ENCODE measurements around the gene CARTPT. TPM values are rescaled to one million over a fixed set of nuclear protein-coding genes. Genes with fewer than 3 reads are reported as not detected.

CARTPT gene
- total RNA-seq, 1 experiment from 2014 or later: not detected

DNA sequence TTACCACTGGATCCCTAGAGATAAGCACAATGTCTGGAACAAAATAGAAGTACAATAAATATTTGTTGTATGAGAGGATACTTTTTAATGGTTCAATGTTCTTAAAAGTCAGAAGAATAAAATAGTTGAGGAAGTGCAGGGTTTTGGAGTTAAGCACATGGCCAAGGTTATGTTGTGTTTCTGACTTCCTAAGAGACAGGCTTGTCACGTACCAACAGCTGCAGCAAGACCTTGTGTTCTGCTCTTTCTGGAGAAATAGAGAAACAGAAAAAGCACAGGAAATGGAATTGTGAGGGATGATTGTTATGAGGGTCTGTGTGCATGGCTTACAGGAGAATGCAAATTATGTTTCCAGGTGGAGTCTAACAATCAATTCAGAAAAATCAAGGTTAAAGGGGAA lies 12.9 kb downstream of the CARTPT start:
- H3K4me1 ChIP-seq: no peaks in the 10 kb centered on the region
- Mint-ChIP-seq H3K4me1 (ENCODE audit: low read depth, unreplicated experiment) (no peaks in the 10 kb centered on the region), H3K27ac (ENCODE audit: unreplicated experiment) (no peak overlapping the region), H3K36me3 (ENCODE audit: insufficient read depth, unreplicated experiment) (no peaks in the 10 kb centered on the region), H3K27me3 (ENCODE audit: insufficient read depth, unreplicated experiment) (peaks cover 11% of the 10 kb centered on the region), H3K4me3 (ENCODE audit: unreplicated experiment) (no peak overlapping the region), H3K9me3 (ENCODE audit: unreplicated experiment) (no peaks in the 10 kb centered on the region)
- no peaks in the 10 kb centered on the region for H3K9me3 ChIP-seq
- H3K4me3 ChIP-seq (ENCODE audit: low read depth, low read length): no peak overlapping the region
- POLR2A ChIA-PET: no interaction called here
- CTCF ChIA-PET: no interaction called here
- H3K36me3 ChIP-seq (ENCODE audit: control insufficient read depth, insufficient read depth, low read length): no peaks in the 10 kb centered on the region
- no TSS peak for BruUV-seq (replicated peaks)
- DNase-seq: no peak
- TF ChIP-seq, protein P1, sequence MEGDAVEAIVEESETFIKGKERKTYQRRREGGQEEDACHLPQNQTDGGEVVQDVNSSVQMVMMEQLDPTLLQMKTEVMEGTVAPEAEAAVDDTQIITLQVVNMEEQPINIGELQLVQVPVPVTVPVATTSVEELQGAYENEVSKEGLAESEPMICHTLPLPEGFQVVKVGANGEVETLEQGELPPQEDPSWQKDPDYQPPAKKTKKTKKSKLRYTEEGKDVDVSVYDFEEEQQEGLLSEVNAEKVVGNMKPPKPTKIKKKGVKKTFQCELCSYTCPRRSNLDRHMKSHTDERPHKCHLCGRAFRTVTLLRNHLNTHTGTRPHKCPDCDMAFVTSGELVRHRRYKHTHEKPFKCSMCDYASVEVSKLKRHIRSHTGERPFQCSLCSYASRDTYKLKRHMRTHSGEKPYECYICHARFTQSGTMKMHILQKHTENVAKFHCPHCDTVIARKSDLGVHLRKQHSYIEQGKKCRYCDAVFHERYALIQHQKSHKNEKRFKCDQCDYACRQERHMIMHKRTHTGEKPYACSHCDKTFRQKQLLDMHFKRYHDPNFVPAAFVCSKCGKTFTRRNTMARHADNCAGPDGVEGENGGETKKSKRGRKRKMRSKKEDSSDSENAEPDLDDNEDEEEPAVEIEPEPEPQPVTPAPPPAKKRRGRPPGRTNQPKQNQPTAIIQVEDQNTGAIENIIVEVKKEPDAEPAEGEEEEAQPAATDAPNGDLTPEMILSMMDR (IDR thresholded peaks at IDR 0.05; ENCODE audit: insufficient read depth in 1 of 2, low read depth in 1 of 2, low read length in 1 of 2, severe bottlenecking in 1 of 2, unreplicated experiment in 1 of 2): no peak
- H3K27me3 ChIP-seq (replicated peaks; ENCODE audit: control insufficient read depth, insufficient read depth, low read length): no peaks in the 10 kb centered on the region
- intact Hi-C loops (cut with micrococcal nuclease; ENCODE audit: unreplicated experiment): no loop called here

DNA sequence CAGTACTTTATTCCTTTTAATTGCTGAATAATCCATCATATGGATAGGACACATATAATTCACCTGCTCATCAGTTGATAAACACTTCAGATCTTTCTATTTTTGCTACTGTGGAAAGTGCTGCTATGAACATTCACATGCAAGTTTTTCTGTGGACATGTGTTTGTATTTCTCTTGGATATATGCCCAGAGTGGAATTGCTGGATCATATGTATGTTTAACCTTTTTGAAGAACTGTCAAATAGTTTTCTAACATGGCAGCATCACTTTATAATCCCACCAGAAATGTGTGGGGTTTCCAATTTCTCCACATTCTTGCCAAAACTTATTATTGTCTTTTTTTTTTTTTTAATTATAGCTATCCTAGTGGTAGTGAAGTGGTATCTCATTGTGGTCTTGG lies 15.1 kb downstream of the CARTPT start:
- TF ChIP-seq, protein P1 (IDR thresholded peaks at IDR 0.05; ENCODE audit: insufficient read depth in 1 of 2, low read depth in 1 of 2, low read length in 1 of 2, severe bottlenecking in 1 of 2, unreplicated experiment in 1 of 2): no peak
- no peak overlapping the region for H3K27ac Mint-ChIP-seq (ENCODE audit: unreplicated experiment)
- POLR2A ChIA-PET: no interaction called here
- no peaks in the 10 kb centered on the region for H3K9me3 Mint-ChIP-seq (ENCODE audit: unreplicated experiment)
- BruUV-seq (replicated peaks): no TSS peak
- Histone ChIP-seq H3K4me3 (ENCODE audit: low read depth, low read length) (no peak overlapping the region), H3K27me3 (replicated peaks; ENCODE audit: control insufficient read depth, insufficient read depth, low read length) (no peaks in the 10 kb centered on the region), H3K36me3 (ENCODE audit: control insufficient read depth, insufficient read depth, low read length) (no peaks in the 10 kb centered on the region), H3K9me3 (no peaks in the 10 kb centered on the region), H3K4me1 (no peaks in the 10 kb centered on the region)
- DNase-seq: no peak
- H3K27me3 Mint-ChIP-seq (ENCODE audit: insufficient read depth, unreplicated experiment): peaks cover 6% of the 10 kb centered on the region
- H3K4me1 Mint-ChIP-seq (ENCODE audit: low read depth, unreplicated experiment): no peaks in the 10 kb centered on the region
- CTCF ChIA-PET: interaction anchor here (0.6 kb wide), 1 partner anchor 23 kb away, joined by 4 read pairs; no protein-coding TSS in a partner anchor
- intact Hi-C loops (cut with micrococcal nuclease; ENCODE audit: unreplicated experiment): no loop called here
- no peaks in the 10 kb centered on the region for H3K36me3 Mint-ChIP-seq (ENCODE audit: insufficient read depth, unreplicated experiment)
- no peak overlapping the region for H3K4me3 Mint-ChIP-seq (ENCODE audit: unreplicated experiment)

DNA sequence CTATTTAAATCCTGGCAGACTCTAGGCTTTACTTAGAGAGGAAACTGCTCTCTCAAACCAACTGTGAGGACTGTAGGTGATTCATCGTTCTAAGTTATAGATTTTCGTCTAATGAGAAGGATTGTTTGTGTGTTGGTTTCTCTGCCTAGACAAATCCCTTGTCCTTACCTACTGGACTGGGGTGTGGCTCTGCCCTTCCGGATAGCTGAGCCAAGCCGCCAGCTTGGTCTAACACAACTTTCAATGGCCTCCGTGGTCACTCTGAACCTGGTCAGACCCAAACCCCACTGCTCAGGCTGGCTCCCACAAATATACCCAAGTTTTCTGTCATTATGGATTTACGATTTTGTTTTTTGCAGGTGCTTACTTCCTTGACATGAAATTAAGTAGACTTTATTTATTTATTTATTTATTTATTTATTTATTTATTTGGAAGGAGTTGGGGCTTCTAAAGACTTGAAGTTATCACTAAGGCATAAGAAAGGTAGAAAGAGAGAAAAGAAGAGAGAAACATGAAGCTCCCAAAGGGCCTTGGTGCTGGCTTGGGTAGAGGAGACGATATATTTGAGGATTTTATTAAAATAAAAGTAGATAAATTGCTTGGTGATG lies 19.0 kb downstream of the CARTPT start:
- no peaks in the 10 kb centered on the region for H3K9me3 Mint-ChIP-seq (ENCODE audit: unreplicated experiment)
- H3K27me3 Mint-ChIP-seq (ENCODE audit: insufficient read depth, unreplicated experiment): peaks cover 4% of the 10 kb centered on the region
- Histone ChIP-seq H3K36me3 (ENCODE audit: control insufficient read depth, insufficient read depth, low read length) (no peaks in the 10 kb centered on the region), H3K4me3 (ENCODE audit: low read depth, low read length) (no peak overlapping the region), H3K4me1 (no peaks in the 10 kb centered on the region), H3K27me3 (replicated peaks; ENCODE audit: control insufficient read depth, insufficient read depth, low read length) (no peaks in the 10 kb centered on the region), H3K9me3 (no peaks in the 10 kb centered on the region)
- no peak overlapping the region for H3K27ac Mint-ChIP-seq (ENCODE audit: unreplicated experiment)
- no peaks in the 10 kb centered on the region for H3K4me1 Mint-ChIP-seq (ENCODE audit: low read depth, unreplicated experiment)
- CTCF ChIA-PET: no interaction called here
- BruUV-seq (replicated peaks): no TSS peak
- H3K4me3 Mint-ChIP-seq (ENCODE audit: unreplicated experiment): no peak overlapping the region
- H3K36me3 Mint-ChIP-seq (ENCODE audit: insufficient read depth, unreplicated experiment): no peaks in the 10 kb centered on the region
- POLR2A ChIA-PET: no interaction called here
- DNase-seq: no peak
- intact Hi-C loops (cut with micrococcal nuclease; ENCODE audit: unreplicated experiment): no loop called here
- TF ChIP-seq, protein P1 (IDR thresholded peaks at IDR 0.05; ENCODE audit: insufficient read depth in 1 of 2, low read depth in 1 of 2, low read length in 1 of 2, severe bottlenecking in 1 of 2, unreplicated experiment in 1 of 2): no peak
